CD4-positive, alpha-beta T cell treated with Interleukin-21 for 1 hour (primary cell): Measurements from ENCODE around the gene OSBPL1A.

ENCODE experiments used
- DNase-seq: peaks from one replicate; pipeline ENCODE4 v3.0.0-alpha.2; 2020

The OSBPL1A gene

DNA sequence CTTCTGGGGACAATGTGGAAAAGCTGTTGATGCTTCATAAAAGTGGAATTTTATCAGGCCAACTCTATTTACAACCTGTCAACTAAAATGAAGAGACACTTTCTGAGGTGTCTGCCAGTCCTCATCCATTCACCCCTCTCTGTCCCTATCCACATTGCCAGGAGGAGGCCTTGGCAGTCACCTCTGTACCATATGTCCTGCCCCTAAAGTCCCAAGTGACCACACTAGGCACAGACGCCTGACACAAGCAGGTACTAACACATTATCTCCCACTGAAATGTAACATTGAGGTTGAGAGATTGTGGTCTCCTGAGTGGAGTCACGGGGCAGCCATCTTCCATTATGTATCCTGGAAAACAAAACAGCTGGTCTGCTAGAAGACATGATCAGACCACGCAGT, 71.4 kb downstream of the OSBPL1A start:
- DNase-seq = no peak

GRCh38 chr18:24322584-24323136, 75.0 kb downstream of the OSBPL1A start:
- DNase-seq = no peak

- no peak for DNase-seq
Measured at GRCh38 chr18:24321071-24321470, 76.6 kb downstream of the OSBPL1A start.

DNA sequence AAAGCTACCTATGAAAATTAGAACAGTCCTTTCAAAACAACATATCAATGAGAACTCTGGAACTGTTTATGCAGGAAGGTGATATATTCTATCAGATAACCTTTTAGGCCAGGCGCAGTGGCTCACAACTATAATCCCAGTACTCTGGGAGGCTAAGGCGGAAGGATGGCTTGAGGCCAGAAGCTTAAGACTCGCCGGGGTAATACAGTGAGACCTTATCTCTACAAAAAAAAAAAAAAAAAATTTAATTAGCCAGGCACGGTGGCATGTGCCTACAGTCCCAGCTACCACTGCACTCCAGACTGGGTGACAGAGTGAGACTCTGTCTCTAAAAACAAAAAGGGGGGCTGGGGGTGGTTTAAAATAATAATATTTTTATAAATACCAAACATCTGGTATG, 77.9 kb downstream of the OSBPL1A start:
- DNase-seq = no peak

GRCh38 chr18:24317370-24317769, 80.3 kb downstream of the OSBPL1A start:
- DNase-seq = no peak

DNA sequence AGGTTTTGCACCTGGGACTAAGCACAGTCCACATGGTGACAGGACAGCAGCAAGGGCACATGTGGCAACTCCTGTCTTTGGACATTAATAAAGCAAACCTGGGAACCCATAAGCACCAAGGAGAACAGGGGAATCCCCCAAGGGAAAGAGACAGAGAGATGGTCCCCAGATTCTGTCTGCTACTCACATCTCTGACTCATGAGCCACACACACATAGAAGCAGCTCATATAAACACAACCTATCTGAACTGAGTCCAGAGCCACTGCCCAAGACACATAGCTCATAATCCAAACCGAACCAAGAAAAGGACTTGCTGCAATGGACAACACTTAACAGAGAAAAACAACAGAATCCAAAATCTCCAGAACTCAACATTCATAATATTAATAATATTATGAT, 82.5 kb downstream of the OSBPL1A start:
- DNase-seq = no peak

DNA sequence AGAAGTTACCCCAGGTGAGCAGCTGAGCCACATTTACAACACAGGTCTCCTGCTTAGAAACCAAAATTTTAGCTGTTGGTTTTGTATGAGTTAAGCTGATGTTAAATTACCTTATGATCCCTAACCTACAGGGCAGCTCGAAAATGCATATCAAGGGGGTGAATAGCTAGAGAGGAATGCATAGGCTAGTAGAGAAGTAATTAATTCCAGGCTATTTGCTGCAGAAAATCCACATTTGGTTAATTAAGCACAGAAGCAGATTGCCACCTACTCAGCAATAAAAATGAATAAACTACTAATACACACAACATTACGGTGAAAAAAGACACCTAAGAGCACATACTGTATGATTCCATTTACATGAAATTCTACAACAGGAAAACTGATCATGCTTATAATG, 91.4 kb downstream of the OSBPL1A start:
- no peak for DNase-seq

DNA sequence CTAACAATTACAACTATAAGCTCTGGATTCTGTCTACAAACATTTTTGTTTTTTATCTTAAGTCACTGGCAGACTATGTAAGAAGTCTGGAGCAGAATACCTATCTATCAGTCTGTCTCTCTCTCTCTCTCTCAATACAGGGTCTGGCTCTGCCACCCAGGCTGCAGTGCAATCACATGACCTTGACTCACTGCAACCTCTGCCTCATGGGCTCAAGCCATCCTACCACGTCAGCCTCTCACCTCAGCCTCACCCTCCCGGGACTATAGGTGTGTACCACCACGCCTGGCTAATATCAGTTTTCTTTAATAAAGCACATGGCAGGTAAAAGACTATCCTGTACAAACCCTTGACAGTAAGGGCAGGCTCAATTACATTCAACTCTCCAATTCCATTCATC, 96.9 kb downstream of the OSBPL1A start:
- DNase-seq = no peak

GRCh38 chr18:24296276-24296675, 101.3 kb downstream of the OSBPL1A start:
- no peak for DNase-seq

DNA sequence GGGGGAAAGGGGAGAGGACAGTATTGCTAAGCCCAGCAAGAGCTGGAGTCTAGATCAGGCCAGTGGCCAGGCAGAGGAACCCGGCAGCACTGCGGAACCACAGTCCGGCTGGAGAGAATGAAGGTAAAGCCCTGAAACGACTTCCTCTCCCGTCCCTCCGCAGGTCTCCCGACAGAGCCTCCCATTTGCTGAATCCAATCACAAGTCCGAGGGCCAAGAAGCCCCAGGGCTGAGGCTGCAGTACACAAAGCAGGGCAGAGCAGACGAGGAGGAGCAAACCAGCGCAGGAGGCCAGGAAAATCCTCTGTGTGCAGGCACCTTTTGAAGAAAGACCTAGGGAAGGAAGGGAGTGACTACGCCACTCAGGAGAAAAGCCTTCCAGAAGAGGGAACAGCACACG, 104.4 kb downstream of the OSBPL1A start:
- DNase-seq = no peak

DNA sequence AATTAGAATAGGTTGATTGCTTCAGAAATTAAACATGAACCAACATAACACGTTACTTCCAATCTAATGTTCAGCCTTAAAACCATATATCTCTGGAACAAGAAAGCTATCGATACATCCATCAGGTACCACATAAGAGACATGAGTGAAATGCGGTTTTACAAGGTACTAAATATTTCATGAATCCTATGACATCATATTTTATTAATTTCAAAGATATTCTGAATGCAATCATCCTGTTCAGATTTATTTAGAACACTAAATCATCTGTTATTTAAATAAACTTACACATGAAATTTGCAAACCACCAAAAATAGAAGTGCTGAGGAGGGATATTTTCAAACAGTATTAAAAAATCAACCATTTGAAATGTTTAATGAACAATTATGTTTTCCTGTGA, 119.0 kb downstream of the OSBPL1A start:
- DNase-seq = no peak

DNA sequence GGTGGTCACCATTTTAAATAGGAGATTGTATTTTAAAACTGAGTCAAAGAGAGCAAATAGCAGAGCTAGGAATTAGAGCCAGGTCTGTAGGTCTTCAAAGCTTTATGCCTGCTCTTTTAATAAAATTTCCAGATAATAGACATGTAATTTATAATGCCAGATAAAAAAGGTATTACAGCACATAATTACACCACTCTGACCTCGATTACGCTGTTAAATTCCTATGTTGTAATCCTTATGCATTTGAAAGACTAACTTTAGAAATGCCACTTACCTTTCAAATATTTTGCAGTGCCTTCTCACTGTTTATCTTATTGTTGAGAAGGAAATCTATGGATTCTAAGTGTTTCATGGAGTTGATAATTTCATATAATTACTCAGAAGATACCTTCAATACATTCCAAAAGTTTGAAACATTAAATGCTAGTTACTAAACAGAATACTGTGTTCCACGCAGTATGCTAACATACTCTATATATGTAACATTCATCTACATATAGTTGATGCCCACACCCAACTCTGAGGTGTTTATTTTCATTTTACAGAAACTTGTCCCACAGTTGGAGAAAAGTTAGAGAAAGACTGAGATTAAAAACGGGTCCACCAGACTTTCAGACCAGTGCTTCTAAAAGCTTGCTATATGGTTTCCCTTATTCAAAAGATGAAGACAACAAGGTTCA, 120.0 kb downstream of the OSBPL1A start:
- DNase-seq = no peak

GRCh38 chr18:24276994-24277393, 120.6 kb downstream of the OSBPL1A start:
- DNase-seq = no peak

DNA sequence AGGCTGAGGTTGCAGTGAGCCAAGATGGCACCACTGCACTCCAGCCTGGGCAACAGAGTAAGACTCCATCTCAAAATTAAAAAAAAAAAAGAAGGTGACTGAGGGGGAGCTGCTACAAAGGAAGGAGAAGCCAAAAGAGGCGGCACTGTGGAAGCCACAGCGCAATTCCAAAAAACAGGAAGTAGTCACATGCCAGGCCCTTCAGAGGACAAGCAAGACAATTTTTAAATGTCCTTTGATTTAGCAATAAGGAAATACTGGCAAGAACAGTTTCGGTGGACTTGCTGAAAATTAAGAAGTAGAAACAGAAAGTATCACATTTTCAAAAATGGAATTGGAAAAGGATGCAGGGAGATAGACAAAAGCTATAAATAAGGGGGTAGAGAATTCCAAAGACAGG, 122.8 kb downstream of the OSBPL1A start:
- DNase-seq = no peak

DNA sequence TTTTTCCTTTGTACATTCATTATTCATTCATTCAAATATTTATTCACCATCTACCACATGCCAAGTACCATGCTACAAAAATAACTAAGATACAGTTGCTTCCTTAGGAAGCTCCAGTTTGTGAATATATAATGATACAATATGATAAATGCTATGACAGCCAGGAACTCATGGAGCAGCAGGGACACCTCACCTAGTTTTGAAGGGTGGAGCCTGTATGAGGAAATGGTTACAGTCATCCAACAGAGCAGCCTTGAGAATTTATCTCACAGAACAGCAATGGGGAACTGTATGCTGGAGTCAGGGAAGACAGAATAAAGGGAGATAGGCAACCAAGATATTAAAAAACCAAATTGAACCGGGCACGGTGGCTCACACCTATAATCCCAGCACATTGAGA, 124.0 kb downstream of the OSBPL1A start:
- no peak for DNase-seq

DNA sequence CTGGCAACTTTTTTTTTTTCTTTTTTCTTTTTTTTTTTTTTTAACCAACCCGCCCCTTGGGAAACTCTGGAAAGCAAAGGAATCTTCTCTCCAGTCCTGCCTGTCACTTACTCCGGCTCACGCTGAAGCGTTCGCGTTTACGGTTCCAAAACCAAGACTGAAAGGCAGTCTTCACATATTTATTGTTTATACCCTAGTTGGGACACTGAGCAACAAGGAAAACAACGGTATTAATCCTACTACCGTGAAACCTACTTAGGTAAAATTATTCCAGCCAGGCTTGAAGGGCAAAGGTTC, 125.4 kb downstream of the OSBPL1A start:
- no peak for DNase-seq

GRCh38 chr18:24271381-24272228, 126.0 kb downstream of the OSBPL1A start:
- no peak for DNase-seq

- DNase-seq = no peak
Measured at GRCh38 chr18:24270937-24271380, 126.7 kb downstream of the OSBPL1A start.

GRCh38 chr18:24270358-24270936, 127.2 kb downstream of the OSBPL1A start:
- no peak for DNase-seq

GRCh38 chr18:24268784-24269550, 128.7 kb downstream of the OSBPL1A start:
- DNase-seq = no peak

- no peak for DNase-seq
Measured at GRCh38 chr18:24267878-24268277, 129.7 kb downstream of the OSBPL1A start.

- no peak for DNase-seq
Measured at GRCh38 chr18:24266131-24266530, 131.5 kb downstream of the OSBPL1A start.

DNA sequence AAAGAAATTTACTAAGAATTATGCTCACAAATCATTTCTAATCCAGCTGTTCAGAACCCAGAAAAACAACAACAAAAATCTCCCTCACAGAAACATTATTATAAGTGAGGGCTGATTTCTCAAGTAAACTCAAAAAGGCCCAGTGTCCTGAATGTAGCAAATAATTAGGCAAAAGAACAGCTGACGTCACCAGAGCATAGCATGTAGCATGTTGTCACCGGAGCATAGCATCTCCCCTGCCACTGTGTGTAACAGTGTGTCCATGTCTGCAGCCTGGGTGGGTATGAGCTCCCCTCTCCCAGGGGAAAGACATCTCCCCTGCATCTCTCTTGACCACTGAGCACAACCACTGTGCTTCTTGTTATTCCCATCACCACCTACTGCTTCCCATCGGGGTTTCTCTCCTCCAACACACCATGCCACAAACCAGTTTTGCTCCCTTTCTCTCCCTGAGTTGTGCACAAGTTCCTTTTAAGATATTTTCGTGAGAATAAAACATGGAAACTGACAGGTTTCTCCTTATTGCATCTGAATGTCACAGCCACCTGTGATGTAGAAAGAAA, 132.0 kb downstream of the OSBPL1A start:
- no peak for DNase-seq
